Endodermal cell (in vitro differentiated cells): Measurements from ENCODE around the gene TMPRSS9. TPM values are rescaled to one million over a fixed set of nuclear protein-coding genes. Genes with fewer than 3 reads are reported as not detected.
A peak's percentile ranks its signal among the peaks of the same experiment; 100 is the strongest.

ENCODE experiments used
- DNase-seq: peaks from one replicate; pipeline ENCODE4 v3.0.0-alpha.2; 2017
- H3K27ac ChIP-seq: 2 replicates; pipeline ENCODE4 v1.5.1; 2013; ENCODE audit warnings: mild to moderate bottlenecking, low read depth, low read length, moderate library complexity
- H3K27me3 ChIP-seq: 2 replicates; pipeline ENCODE4 v1.6.1; 2013; ENCODE audit warnings: mild to moderate bottlenecking, low read length, moderate library complexity; ENCODE audit not compliant: insufficient read depth, control insufficient read depth, poor library complexity, severe bottlenecking
- H3K36me3 ChIP-seq: 2 replicates; pipeline ENCODE4 v1.7.0; 2013; ENCODE audit warnings: mild to moderate bottlenecking, low read length, moderate library complexity; ENCODE audit not compliant: control insufficient read depth, insufficient read depth
- H3K4me1 ChIP-seq: one replicate; pipeline ENCODE4 v1.7.0; 2013; ENCODE audit warnings: low read length; ENCODE audit not compliant: control insufficient read depth, insufficient read depth
- H3K4me3 ChIP-seq: 2 replicates; pipeline ENCODE4 v1.5.1; 2013; ENCODE audit warnings: mild to moderate bottlenecking, low read length, moderate library complexity
- H3K9ac ChIP-seq: 2 replicates; pipeline ENCODE4 v1.6.1; 2013; ENCODE audit warnings: mild to moderate bottlenecking, low read length, moderate library complexity; ENCODE audit not compliant: poor library complexity, severe bottlenecking; ENCODE audit errors: extremely low read depth
- H3K9me3 ChIP-seq: 2 replicates; pipeline ENCODE4 v1.6.1; 2013; ENCODE audit warnings: mild to moderate bottlenecking, low read length, moderate library complexity; ENCODE audit not compliant: control insufficient read depth
- H3K27ac Mint-ChIP-seq: 2 replicates; pipeline ENCODE4 v1.8.0; 2020; ENCODE audit warnings: mixed read lengths
- H3K27me3 Mint-ChIP-seq: 2 replicates; pipeline ENCODE4 v1.8.0; 2021; ENCODE audit warnings: mild to moderate bottlenecking, mixed read lengths; ENCODE audit not compliant: insufficient read depth
- H3K36me3 Mint-ChIP-seq: 2 replicates; pipeline ENCODE4 v1.8.0; 2020; ENCODE audit warnings: low read depth, mixed read lengths
- H3K4me1 Mint-ChIP-seq: 2 replicates; pipeline ENCODE4 v1.8.0; 2020; ENCODE audit warnings: mixed read lengths
- H3K4me3 Mint-ChIP-seq: 2 replicates; pipeline ENCODE4 v1.8.0; 2020; ENCODE audit warnings: mild to moderate bottlenecking, moderate library complexity, mixed read lengths
- H3K9me3 Mint-ChIP-seq: 2 replicates; pipeline ENCODE4 v1.8.0; 2020; ENCODE audit warnings: mild to moderate bottlenecking, mixed read lengths
- CTCF ChIP-seq: fragments of 200-600 bp; sonication (generic); conservative IDR thresholded peaks from 2 replicates; pipeline ENCODE4 v1.5.0; 2021; ENCODE audit warnings: antibody characterized with exemption, mild to moderate bottlenecking
- WGBS, 2 experiments: methylation state at CpG; one replicate each; pipeline versions ENCODE4 v1.1.5 to v1.1.7; 2013; ENCODE audit warnings: missing lambda C conversion rate in 2 of 2, mixed read lengths in 1 of 2; ENCODE audit not compliant: insufficient coverage in 1 of 2, insufficient read length in 1 of 2; 5-methylcytosine and 5-hydroxymethylcytosine counted together
- total RNA-seq, 2 donors: library from RNA; stranded (reverse); fragmentation: NEBNext Ultra II Directional in 1 of 2; extraction: Animal tissue kit (Norgen Biotek cat#: 25700) in 1 of 2; gene quantifications; 2 replicates in 1 of 2; 3 replicates in 1 of 2; pipeline ENCODE4 v1.2.1, GENCODE V29; 2021

Gene TMPRSS9
- total RNA-seq, 2 donors from 2014 or later, result 0.73 to 1.2 TPM

- no peak overlapping the region for H3K27ac Mint-ChIP-seq
- no peaks in the 10 kb centered on the region for H3K4me1 ChIP-seq
- no peak for TF ChIP-seq CTCF
- no peak overlapping the region for H3K9ac ChIP-seq
- no peaks in the 10 kb centered on the region for H3K36me3 Mint-ChIP-seq
- no peak overlapping the region for H3K4me3 ChIP-seq
- no peak for DNase-seq
- H3K9me3 ChIP-seq, result peaks cover 15% of the 10 kb centered on the region
- H3K27ac ChIP-seq, result no peak overlapping the region
- H3K4me3 Mint-ChIP-seq, result no peak overlapping the region
- WGBS, 2 experiments, result 88 to 92% methylated on average over 5 to 7 of the region's 7 CpGs
- H3K36me3 ChIP-seq, result no peaks in the 10 kb centered on the region
- peaks cover 28% of the 10 kb centered on the region for H3K27me3 Mint-ChIP-seq
- peaks cover 2% of the 10 kb centered on the region for H3K27me3 ChIP-seq
- peaks cover 3% of the 10 kb centered on the region for H3K4me1 Mint-ChIP-seq
- H3K9me3 Mint-ChIP-seq, result peaks cover 14% of the 10 kb centered on the region
These were observed 44.8 kb upstream of the TMPRSS9 start for GRCh38 chr19:2315121-2315817.

GRCh38 chr19:2315818-2316353 lies 44.2 kb upstream of the TMPRSS9 start:
- Mint-ChIP-seq H3K27ac (no peak overlapping the region), H3K9me3 (peaks cover 14% of the 10 kb centered on the region), H3K36me3 (no peaks in the 10 kb centered on the region), H3K27me3 (peaks cover 25% of the 10 kb centered on the region), H3K4me3 (no peak overlapping the region), H3K4me1 (peaks cover 3% of the 10 kb centered on the region)
- DNase-seq, result peak; percentile 90
- no peak overlapping the region for H3K4me3 ChIP-seq
- H3K9me3 ChIP-seq, result peaks cover 15% of the 10 kb centered on the region
- TF ChIP-seq CTCF, result peak; percentile 87
- no peak overlapping the region for H3K9ac ChIP-seq
- H3K4me1 ChIP-seq, result no peaks in the 10 kb centered on the region
- WGBS, 2 experiments, result 42 to 46% methylated on average over 14 to 22 of the region's 22 CpGs
- H3K27me3 ChIP-seq, result no peaks in the 10 kb centered on the region
- H3K36me3 ChIP-seq, result no peaks in the 10 kb centered on the region
- no peak overlapping the region for H3K27ac ChIP-seq

- peaks cover 4% of the 10 kb centered on the region for H3K36me3 ChIP-seq
- Mint-ChIP-seq H3K4me1 (peaks cover 3% of the 10 kb centered on the region), H3K4me3 (no peak overlapping the region), H3K27ac (no peak overlapping the region), H3K9me3 (peaks cover 14% of the 10 kb centered on the region), H3K27me3 (peaks cover 22% of the 10 kb centered on the region), H3K36me3 (peaks cover 1% of the 10 kb centered on the region)
- no peak overlapping the region for H3K27ac ChIP-seq
- WGBS, 2 experiments, result 91 to 97% methylated on average over 6 to 13 of the region's 13 CpGs
- H3K27me3 ChIP-seq, result no peaks in the 10 kb centered on the region
- no peak for TF ChIP-seq CTCF
- no peak for DNase-seq
- no peak overlapping the region for H3K4me3 ChIP-seq
- H3K9ac ChIP-seq, result no peak overlapping the region
- peaks cover 15% of the 10 kb centered on the region for H3K9me3 ChIP-seq
- H3K4me1 ChIP-seq, result no peaks in the 10 kb centered on the region
These were observed 42.8 kb upstream of the TMPRSS9 start for GRCh38 chr19:2317300-2317699.
